GM12878 (cell line): Measurements from ENCODE around the gene MRPS35. TPM values are rescaled to one million over a fixed set of nuclear protein-coding genes. Genes with fewer than 3 reads are reported as not detected.
"Not testable (repeated sequence)": the region's sequence is repeated elsewhere in the genome, so short reads cannot be mapped to it uniquely, and the experiment has no call there.

Experiments
- ATAC-seq: fragments of 200-7000 bp; cut with Tn5 transposase; 3 replicates; pipeline ENCODE4 v1.9.1; 2020; ENCODE audit warnings: mild to moderate bottlenecking, moderate library complexity
- BruUV-seq: library from RNA; stranded (reverse); fragments of 400-500 nt; replicated peaks from 2 replicates; lab custom pipeline; 2021; lab: Mats Ljungman, UMichigan
- CTCF ChIA-PET: fragments of 300-600 bp; sonication (Branson Sonifier 250); formaldehyde crosslinking; extraction: SDS; loops from one replicate; lab custom pipeline; 2021; ENCODE audit warnings: inconsistent platforms; lab: Yijun Ruan, JAX
- POLR2A ChIA-PET: fragments of 350-600 bp; formaldehyde crosslinking; extraction: SDS; loops from one replicate; lab custom pipeline; 2021; ENCODE audit warnings: inconsistent platforms; lab: Charles Lee
- RAD21 ChIA-PET: fragments of 300-600 bp; sonication (Branson Sonifier 250); formaldehyde crosslinking; loops from one replicate; lab custom pipeline; 2023; ENCODE audit warnings: antibody characterized with exemption; ENCODE audit not compliant: unreplicated experiment; lab: Charles Lee
- SMC1A ChIA-PET: fragments of 300-600 bp; sonication (Branson Sonifier 250); formaldehyde crosslinking; loops from one replicate; lab custom pipeline; 2023; ENCODE audit not compliant: unreplicated experiment, uncharacterized antibody; lab: Charles Lee
- DNase-seq: peaks from one replicate; pipeline ENCODE4 v3.0.0-alpha.2; 2011; ENCODE audit warnings: low read depth, low spot score
- FAIRE-seq: peaks from 3 replicates; lab custom pipeline; 2011; peaks lifted over from hg19 to GRCh38; lab: Jason Lieb, UNC
- H2AFZ ChIP-seq: 2 replicates; pipeline ENCODE4 v1.6.0; 2011; ENCODE audit warnings: low read depth, low read length, control low read depth; ENCODE audit not compliant: control insufficient read depth
- H3K27ac ChIP-seq: 2 replicates; pipeline ENCODE4 v1.5.1; 2011; ENCODE audit warnings: control low read depth; ENCODE audit not compliant: control insufficient read depth, insufficient read depth
- H3K27me3 ChIP-seq, 2 experiments: replicated peaks in 1 of 2; 2 replicates each; pipeline versions ENCODE4 v1.6.0 to v1.6.1; 2011; ENCODE audit warnings: low read length in 1 of 2; ENCODE audit not compliant: control insufficient read depth in 2 of 2, insufficient read depth in 2 of 2
- H3K36me3 ChIP-seq, 2 experiments: 2 replicates each; pipeline ENCODE4 v1.5.1; 2011; ENCODE audit warnings: low read length in 1 of 2; ENCODE audit not compliant: control insufficient read depth in 2 of 2, insufficient read depth in 2 of 2
- H3K4me1 ChIP-seq: 2 replicates; pipeline ENCODE4 v1.6.1; 2011; ENCODE audit warnings: mild to moderate bottlenecking, low read length, moderate library complexity, mixed read lengths; ENCODE audit not compliant: control insufficient read depth, insufficient read depth
- H3K4me2 ChIP-seq: 2 replicates; pipeline ENCODE4 v1.6.0; 2011; ENCODE audit warnings: control low read depth; ENCODE audit not compliant: control insufficient read depth, insufficient read depth
- H3K4me3 ChIP-seq: fragments of 200-600 bp; sonication (generic); 2 replicates; pipeline ENCODE4 v1.5.1; 2016
- H3K79me2 ChIP-seq: 2 replicates; pipeline ENCODE4 v1.6.0; 2011; ENCODE audit warnings: low read length; ENCODE audit not compliant: control insufficient read depth, insufficient read depth
- H3K9ac ChIP-seq: 2 replicates; pipeline ENCODE4 v1.8.0; 2011; ENCODE audit warnings: low read length, control low read depth, mixed read lengths; ENCODE audit not compliant: control insufficient read depth, insufficient read depth
- H3K9me3 ChIP-seq: replicated peaks from 3 replicates; pipeline ENCODE4 v1.5.1; 2011; ENCODE audit warnings: mild to moderate bottlenecking, low read length; ENCODE audit not compliant: control insufficient read depth, insufficient read depth
- H4K20me1 ChIP-seq: 2 replicates; pipeline ENCODE4 v1.6.0; 2011; ENCODE audit not compliant: control insufficient read depth, insufficient read depth
- CBX3 ChIP-seq: fragments of 200-600 bp; sonication (generic); IDR thresholded peaks from 2 replicates; pipeline ENCODE4 v1.6.1; 2016; ENCODE audit warnings: low read depth, borderline replicate concordance
- NR2C1 ChIP-seq: fragments of 450-650 bp; IDR thresholded peaks from 2 replicates; pipeline ENCODE4 v1.6.1; 2017; ENCODE audit warnings: antibody characterized with exemption, mild to moderate bottlenecking, moderate library complexity
- RBBP5 ChIP-seq: fragments of 200-600 bp; sonication (generic); conservative IDR thresholded peaks from 2 replicates; pipeline ENCODE4 v1.6.1; 2016
- TCF12 ChIP-seq: IDR thresholded peaks from 2 replicates; pipeline ENCODE4 v1.6.1; 2011; ENCODE audit warnings: low read depth, mild to moderate bottlenecking, low read length
- ZBED1 ChIP-seq: IDR thresholded peaks from 2 replicates; pipeline ENCODE4 v1.6.1; 2016; ENCODE audit warnings: borderline replicate concordance
- ZNF274 ChIP-seq: IDR thresholded peaks from one replicate; pipeline ENCODE4 v1.8.0; 2011; ENCODE audit not compliant: insufficient read length, insufficient read depth
- WGBS: methylation state at CpG from one replicate; pipeline ENCODE4 v1.1.6; 2016; ENCODE audit warnings: low lambda C conversion rate; ENCODE audit not compliant: insufficient replicate concordance, insufficient coverage; ENCODE audit errors: missing lambda C conversion rate; 5-methylcytosine and 5-hydroxymethylcytosine counted together
- in situ Hi-C: fragments of 300-500 bp; cut with MboI; formaldehyde crosslinking; loops from 9 replicates; pipeline ENCODE4 v1.14.3; 2018; ENCODE audit warnings: mixed read lengths
- intact Hi-C: fragments of 100-400 bp; cut with micrococcal nuclease; formaldehyde crosslinking; loops from one replicate; pipeline ENCODE4 v1.14.2; 2022; ENCODE audit not compliant: unreplicated experiment
- polyA plus RNA-seq, 11 experiments: library from polyadenylated mRNA; depleted of rRNA in 4 of 11; unstranded in 6 of 11; stranded (reverse) in 5 of 11; fragments of >200 nt; fragmentation: Nextera tagmentation in 4 of 11; fragmentation: Illumina TruSeq in 1 of 11; extraction: Ambion mirVana in 4 of 11; extraction: Trizol in 1 of 11; gene quantifications; 1 replicate in 1 of 11; 2 replicates in 10 of 11; pipeline versions ENCODE4 v1.2.1 to v1.2.3, GENCODE V29; 2011 to 2016; ENCODE audit warnings: inconsistent platforms in 2 of 11, missing spikeins in 2 of 11, low read depth in 1 of 11
- total RNA-seq, 4 experiments: library from RNA; depleted of rRNA in 3 of 4; stranded (reverse); fragments of >200 nt in 3 of 4; fragmentation: Illumina TruSeq in 1 of 4; extraction: Trizol in 1 of 4; gene quantifications; 2 replicates each; pipeline versions ENCODE4 v1.2.1 to v1.2.3, GENCODE V29; 2013 to 2021
- TF ChIP-seq, protein P1 (sequence below): fragments of 450-650 bp; formaldehyde crosslinking; IDR thresholded peaks from 2 replicates; pipeline ENCODE4 v1.5.0; 2022; ENCODE audit warnings: mild to moderate bottlenecking, missing genetic modification characterization
- TF ChIP-seq, protein P2 (sequence below): fragments of 450-650 bp; formaldehyde crosslinking; IDR thresholded peaks from 2 replicates; pipeline ENCODE4 v1.4.0; 2022; ENCODE audit warnings: mild to moderate bottlenecking, moderate library complexity

The MRPS35 gene
- total and polyA plus RNA-seq, 10 of the 15 experiments (the other 5 are each of a cell fraction or from before 2014, with no cell fraction given), result 45.7 to 111 (median 67.1) TPM

DNA sequence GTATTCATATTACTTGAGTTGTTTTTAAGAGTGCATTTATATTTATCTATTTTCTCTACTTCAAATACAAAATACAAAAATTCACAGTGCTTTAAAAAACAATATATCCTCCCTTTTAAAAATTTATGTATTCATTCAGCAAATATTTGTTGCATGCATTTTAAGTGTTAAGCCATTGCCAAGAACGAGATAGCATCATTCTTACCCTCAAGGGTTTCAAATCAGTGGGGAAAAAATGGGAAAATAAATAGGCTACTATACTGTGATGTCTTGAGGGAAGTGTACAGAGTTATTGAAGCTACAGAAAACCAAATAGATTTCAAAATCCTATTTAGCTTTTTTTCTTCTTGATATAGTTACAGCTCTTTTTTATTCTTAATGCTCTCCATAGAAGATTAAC is 23.2 kb downstream of the MRPS35 start (continued):
- TF ChIP-seq, protein P1, sequence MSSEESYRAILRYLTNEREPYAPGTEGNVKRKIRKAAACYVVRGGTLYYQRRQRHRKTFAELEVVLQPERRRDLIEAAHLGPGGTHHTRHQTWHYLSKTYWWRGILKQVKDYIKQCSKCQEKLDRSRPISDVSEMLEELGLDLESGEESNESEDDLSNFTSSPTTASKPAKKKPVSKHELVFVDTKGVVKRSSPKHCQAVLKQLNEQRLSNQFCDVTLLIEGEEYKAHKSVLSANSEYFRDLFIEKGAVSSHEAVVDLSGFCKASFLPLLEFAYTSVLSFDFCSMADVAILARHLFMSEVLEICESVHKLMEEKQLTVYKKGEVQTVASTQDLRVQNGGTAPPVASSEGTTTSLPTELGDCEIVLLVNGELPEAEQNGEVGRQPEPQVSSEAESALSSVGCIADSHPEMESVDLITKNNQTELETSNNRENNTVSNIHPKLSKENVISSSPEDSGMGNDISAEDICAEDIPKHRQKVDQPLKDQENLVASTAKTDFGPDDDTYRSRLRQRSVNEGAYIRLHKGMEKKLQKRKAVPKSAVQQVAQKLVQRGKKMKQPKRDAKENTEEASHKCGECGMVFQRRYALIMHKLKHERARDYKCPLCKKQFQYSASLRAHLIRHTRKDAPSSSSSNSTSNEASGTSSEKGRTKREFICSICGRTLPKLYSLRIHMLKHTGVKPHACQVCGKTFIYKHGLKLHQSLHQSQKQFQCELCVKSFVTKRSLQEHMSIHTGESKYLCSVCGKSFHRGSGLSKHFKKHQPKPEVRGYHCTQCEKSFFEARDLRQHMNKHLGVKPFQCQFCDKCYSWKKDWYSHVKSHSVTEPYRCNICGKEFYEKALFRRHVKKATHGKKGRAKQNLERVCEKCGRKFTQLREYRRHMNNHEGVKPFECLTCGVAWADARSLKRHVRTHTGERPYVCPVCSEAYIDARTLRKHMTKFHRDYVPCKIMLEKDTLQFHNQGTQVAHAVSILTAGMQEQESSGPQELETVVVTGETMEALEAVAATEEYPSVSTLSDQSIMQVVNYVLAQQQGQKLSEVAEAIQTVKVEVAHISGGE (CRISPR knock-in tag), result no peak
- TF ChIP-seq CBX3 (no peak), RBBP5 (no peak), TCF12 (no peak), NR2C1 (no peak), ZBED1 (no peak), ZNF274 (no peak)
- TF ChIP-seq, protein P2, sequence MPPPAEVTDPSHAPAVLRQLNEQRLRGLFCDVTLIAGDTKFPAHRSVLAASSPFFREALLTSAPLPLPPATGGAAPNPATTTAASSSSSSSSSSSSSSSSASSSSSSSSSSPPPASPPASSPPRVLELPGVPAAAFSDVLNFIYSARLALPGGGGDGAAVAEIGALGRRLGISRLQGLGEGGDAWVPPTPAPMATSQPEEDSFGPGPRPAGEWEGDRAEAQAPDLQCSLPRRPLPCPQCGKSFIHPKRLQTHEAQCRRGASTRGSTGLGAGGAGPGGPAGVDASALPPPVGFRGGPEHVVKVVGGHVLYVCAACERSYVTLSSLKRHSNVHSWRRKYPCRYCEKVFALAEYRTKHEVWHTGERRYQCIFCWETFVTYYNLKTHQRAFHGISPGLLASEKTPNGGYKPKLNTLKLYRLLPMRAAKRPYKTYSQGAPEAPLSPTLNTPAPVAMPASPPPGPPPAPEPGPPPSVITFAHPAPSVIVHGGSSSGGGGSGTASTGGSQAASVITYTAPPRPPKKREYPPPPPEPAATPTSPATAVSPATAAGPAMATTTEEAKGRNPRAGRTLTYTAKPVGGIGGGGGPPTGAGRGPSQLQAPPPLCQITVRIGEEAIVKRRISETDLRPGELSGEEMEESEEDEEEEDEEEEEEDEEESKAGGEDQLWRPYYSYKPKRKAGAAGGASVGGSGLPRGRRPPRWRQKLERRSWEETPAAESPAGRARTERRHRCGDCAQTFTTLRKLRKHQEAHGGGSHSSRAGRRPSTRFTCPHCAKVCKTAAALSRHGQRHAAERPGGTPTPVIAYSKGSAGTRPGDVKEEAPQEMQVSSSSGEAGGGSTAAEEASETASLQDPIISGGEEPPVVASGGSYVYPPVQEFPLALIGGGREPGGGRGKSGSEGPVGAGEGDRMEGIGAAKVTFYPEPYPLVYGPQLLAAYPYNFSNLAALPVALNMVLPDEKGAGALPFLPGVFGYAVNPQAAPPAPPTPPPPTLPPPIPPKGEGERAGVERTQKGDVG (CRISPR knock-in tag), result no peak

DNA sequence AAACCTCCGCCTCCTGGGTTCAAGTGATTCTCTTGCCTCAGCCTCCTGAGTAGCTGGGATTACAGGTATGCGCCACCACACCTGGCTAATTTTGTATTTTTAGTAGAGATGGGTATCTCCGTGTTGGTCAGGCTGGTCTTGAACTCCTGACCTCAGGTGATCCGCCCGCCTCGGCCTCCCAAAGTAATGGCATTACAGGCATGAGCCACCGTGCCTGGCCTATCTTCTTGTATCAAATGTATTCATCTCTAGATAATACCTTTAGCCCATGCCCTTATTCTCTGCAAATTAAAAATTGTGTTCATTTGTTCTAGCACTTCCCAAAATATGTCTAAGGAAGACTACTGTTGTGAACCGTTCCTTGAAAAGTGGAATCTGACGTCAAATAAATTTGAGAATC is 23.7 kb downstream of the MRPS35 start:
- SMC1A ChIA-PET, result interaction anchor here (0.6 to 6.6 kb wide), 7 partner anchors 9 to 859 kb away, joined by 3 to 70 read pairs (median 4); no protein-coding TSS in a partner anchor
- H3K79me2 ChIP-seq, H3K9me3 ChIP-seq, H3K4me1 ChIP-seq, ATAC-seq, H3K9ac ChIP-seq, H3K4me3 ChIP-seq, H2AFZ ChIP-seq, DNase-seq, FAIRE-seq, intact Hi-C loops, BruUV-seq, H3K4me2 ChIP-seq, H3K27ac ChIP-seq, H4K20me1 ChIP-seq, H3K27me3 ChIP-seq: not testable (repeated sequence)
- CTCF ChIA-PET, result interaction anchor here (0.8 to 7.4 kb wide), 14 partner anchors 8 to 1584 kb away, joined by 3 to 122 read pairs (median 4); no protein-coding TSS in a partner anchor
- RAD21 ChIA-PET, result interaction anchor here (1.1 to 3.4 kb wide), 5 partner anchors 87 to 1265 kb away, joined by 3 to 43 read pairs (median 7); no protein-coding TSS in a partner anchor
- peaks cover 5 to 13% of the 10 kb centered on the region in 2 experiments; a peak in 3 of 4 replicates for H3K36me3 ChIP-seq
- POLR2A ChIA-PET, result interaction anchor here (0.7 kb wide), 1 partner anchor 23 kb away, joined by 4 read pairs; no protein-coding TSS in a partner anchor
- WGBS, result 100% methylated on average over 9 of the region's 9 CpGs
- in situ Hi-C loops, result loop anchor here (5.0 kb wide), 2 partner anchors 208 to 1143 kb away; no protein-coding TSS in a partner anchor
